ENCODE results near the gene PCTP.

DNA sequence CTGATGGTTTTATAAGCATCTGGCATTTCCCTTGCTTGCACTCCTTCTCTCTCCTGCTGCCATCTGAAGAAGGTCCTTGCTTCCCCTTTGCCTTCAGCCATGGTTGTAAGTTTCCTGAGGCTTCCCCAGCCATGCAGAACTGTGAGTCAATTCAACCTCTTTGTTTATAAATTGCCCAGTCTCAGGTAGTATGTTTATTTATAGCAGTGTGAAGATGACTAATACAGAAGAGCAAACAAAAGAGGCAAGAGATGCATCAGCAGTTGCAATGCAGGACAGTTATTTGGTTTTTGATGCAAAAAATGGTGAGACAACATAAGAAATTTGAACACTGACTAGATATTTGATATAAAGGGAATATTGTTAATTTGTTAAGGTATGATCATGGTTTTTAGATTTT lies 45.0 kb upstream of the PCTP start:
- no peak for TF ChIP-seq EP300 (IDR thresholded peaks at IDR 0.05)
- TF ChIP-seq, protein P1, sequence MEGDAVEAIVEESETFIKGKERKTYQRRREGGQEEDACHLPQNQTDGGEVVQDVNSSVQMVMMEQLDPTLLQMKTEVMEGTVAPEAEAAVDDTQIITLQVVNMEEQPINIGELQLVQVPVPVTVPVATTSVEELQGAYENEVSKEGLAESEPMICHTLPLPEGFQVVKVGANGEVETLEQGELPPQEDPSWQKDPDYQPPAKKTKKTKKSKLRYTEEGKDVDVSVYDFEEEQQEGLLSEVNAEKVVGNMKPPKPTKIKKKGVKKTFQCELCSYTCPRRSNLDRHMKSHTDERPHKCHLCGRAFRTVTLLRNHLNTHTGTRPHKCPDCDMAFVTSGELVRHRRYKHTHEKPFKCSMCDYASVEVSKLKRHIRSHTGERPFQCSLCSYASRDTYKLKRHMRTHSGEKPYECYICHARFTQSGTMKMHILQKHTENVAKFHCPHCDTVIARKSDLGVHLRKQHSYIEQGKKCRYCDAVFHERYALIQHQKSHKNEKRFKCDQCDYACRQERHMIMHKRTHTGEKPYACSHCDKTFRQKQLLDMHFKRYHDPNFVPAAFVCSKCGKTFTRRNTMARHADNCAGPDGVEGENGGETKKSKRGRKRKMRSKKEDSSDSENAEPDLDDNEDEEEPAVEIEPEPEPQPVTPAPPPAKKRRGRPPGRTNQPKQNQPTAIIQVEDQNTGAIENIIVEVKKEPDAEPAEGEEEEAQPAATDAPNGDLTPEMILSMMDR (IDR thresholded peaks at IDR 0.05): no peak
- TF ChIP-seq POLR2A (IDR thresholded peaks at IDR 0.05): no peak
